K562 (cell line): Measurements from ENCODE around the gene DARS2. TPM values are rescaled to one million over a fixed set of nuclear protein-coding genes. Genes with fewer than 3 reads are reported as not detected.

Experiments used
- CREB3 ChIP-seq: fragments of 450-650 bp; conservative IDR thresholded peaks from 2 replicates; pipeline ENCODE4 v1.6.1; 2016; ENCODE audit warnings: missing genetic modification characterization, low read depth, mild to moderate bottlenecking, missing compliant biosample characterization, moderate library complexity
- DEAF1 ChIP-seq: fragments of 450-650 bp; formaldehyde crosslinking; IDR thresholded peaks from 2 replicates; pipeline ENCODE4 v1.4.0; 2020; ENCODE audit warnings: mild to moderate bottlenecking, moderate library complexity
- ELF4 ChIP-seq: fragments of 450-650 bp; formaldehyde crosslinking; IDR thresholded peaks from 2 replicates; pipeline ENCODE4 v1.4.0; 2022; ENCODE audit warnings: missing genetic modification characterization
- HNRNPH1 ChIP-seq: fragments of 200-400 bp; formaldehyde crosslinking; optimal IDR thresholded peaks from 2 replicates; pipeline ENCODE3; 2017; ENCODE audit warnings: low read depth, mild to moderate bottlenecking, low read length, moderate library complexity
- POLR2AphosphoS2 ChIP-seq: IDR thresholded peaks from 2 replicates; pipeline ENCODE4 v1.6.1; 2012; ENCODE audit warnings: low read length, improper control_type of control experiment
- RBM17 ChIP-seq: fragments of 200-400 bp; formaldehyde crosslinking; IDR thresholded peaks from 2 replicates; pipeline ENCODE4 v1.6.1; 2017; ENCODE audit warnings: low read depth, mild to moderate bottlenecking, low read length, borderline replicate concordance
- SMARCE1 ChIP-seq: fragments of 450-650 bp; IDR thresholded peaks from 2 replicates; pipeline ENCODE4 v1.7.1; 2016; ENCODE audit warnings: mild to moderate bottlenecking
- SOX6 ChIP-seq: fragments of 450-650 bp; IDR thresholded peaks from 2 replicates; pipeline ENCODE4 v1.6.1; 2014; ENCODE audit warnings: mild to moderate bottlenecking
- UBTF ChIP-seq, 2 experiments: IDR thresholded peaks; 2 replicates each; pipeline ENCODE4 v1.6.1; 2012; ENCODE audit warnings: improper control_type of control experiment in 2 of 2, low read depth in 2 of 2, low read length in 2 of 2, borderline replicate concordance in 1 of 2
- XRCC3 ChIP-seq: fragments of 450-650 bp; IDR thresholded peaks from 2 replicates; pipeline ENCODE4 v1.6.1; 2017; ENCODE audit warnings: mild to moderate bottlenecking, moderate library complexity
- ZBTB2 ChIP-seq: fragments of 450-650 bp; IDR thresholded peaks from 2 replicates; pipeline ENCODE4 v1.6.1; 2016; ENCODE audit warnings: antibody characterized with exemption
- ZBTB9 ChIP-seq: fragments of 450-650 bp; formaldehyde crosslinking; IDR thresholded peaks from 2 replicates; pipeline ENCODE4 v1.4.0; 2020; ENCODE audit warnings: mild to moderate bottlenecking, moderate library complexity
- ZNF224 ChIP-seq: sonication (generic); formaldehyde crosslinking; IDR thresholded peaks from 2 replicates; pipeline ENCODE4 v1.8.0; 2022; ENCODE audit warnings: mild to moderate bottlenecking, missing genetic modification reagents
- ZNF280A ChIP-seq: fragments of 450-650 bp; IDR thresholded peaks from 2 replicates; pipeline ENCODE4 v1.6.1; 2018; ENCODE audit warnings: mild to moderate bottlenecking, low read depth; ENCODE audit not compliant: partially characterized antibody
- ZNF551 ChIP-seq: fragments of 250-450 bp; sonication (Bioruptor Pico); IDR thresholded peaks from 2 replicates; pipeline ENCODE4 v1.5.0; 2021; ENCODE audit warnings: mild to moderate bottlenecking, moderate library complexity
- ZNF644 ChIP-seq: fragments of 200-800 bp; sonication (Bioruptor generic); IDR thresholded peaks from 2 replicates; pipeline ENCODE4 v1.6.1; 2016; ENCODE audit warnings: low read depth, missing genetic modification characterization, missing compliant biosample characterization
- ZNF668 ChIP-seq: fragments of 250-450 bp; sonication (Bioruptor Pico); IDR thresholded peaks from 2 replicates; pipeline ENCODE4 v1.8.0; 2022; ENCODE audit warnings: mild to moderate bottlenecking, inconsistent platforms
- ZNF707 ChIP-seq: fragments of 250-450 bp; sonication (Bioruptor Pico); conservative IDR thresholded peaks from 2 replicates; pipeline ENCODE4 v1.8.0; 2022; ENCODE audit warnings: inconsistent platforms, mild to moderate bottlenecking, moderate library complexity
- ZNF717 ChIP-seq: fragments of 250-450 bp; sonication (Bioruptor Pico); IDR thresholded peaks from 2 replicates; pipeline ENCODE4 v1.5.0; 2021
- polyA plus RNA-seq, 8 experiments: library from polyadenylated mRNA; depleted of rRNA in 4 of 8; stranded (reverse) in 5 of 8; unstranded in 3 of 8; fragments of >200 nt; fragmentation: Nextera tagmentation in 2 of 8; fragmentation: Illumina TruSeq in 1 of 8; extraction: Ambion mirVana in 2 of 8; extraction: Trizol in 1 of 8; gene quantifications; 2 replicates each; pipeline versions ENCODE4 v1.2.1 to v1.2.3, GENCODE V29; 2011 to 2014; ENCODE audit warnings: inconsistent platforms in 1 of 8, missing spikeins in 1 of 8
- total RNA-seq, 7 experiments: library from RNA; depleted of rRNA in 6 of 7; stranded (reverse); fragments of >200 nt in 6 of 7; fragmentation: Illumina TruSeq in 2 of 7; extraction: Trizol in 2 of 7; gene quantifications; 2 replicates each; pipeline versions ENCODE4 v1.2.1 to v1.2.3, GENCODE V29; 2011 to 2021; ENCODE audit warnings: low replicate concordance in 1 of 7

The DARS2 gene
- total and polyA plus RNA-seq, 9 of the 15 experiments (the other 6 are each of a cell fraction or from before 2014, with no cell fraction given), result 36.4 to 96.7 (median 68.6) TPM

- TF ChIP-seq ZNF668 (CRISPR knock-in tag) (no peak), CREB3 (tag) (no peak), ZNF717 (CRISPR knock-in tag) (no peak), ZNF644 (tag) (peak; percentile 53; the same call in 1 of the 2 replicates), ELF4 (CRISPR knock-in tag) (no peak), HNRNPH1 (no peak), ZBTB9 (CRISPR knock-in tag) (no peak), ZNF280A (no peak), ZBTB2 (no peak), RBM17 (no peak), DEAF1 (CRISPR knock-in tag) (0 out of 2 replicates have a peak, but pooled peaks have one; percentile 19), SOX6 (no peak), UBTF (IDR thresholded peaks at IDR 0.05; ENCODE audit: borderline replicate concordance in 1 of 2, low read depth in 2 of 2, low read length in 2 of 2) (no peak), ZNF707 (CRISPR knock-in tag) (no peak), ZNF551 (CRISPR knock-in tag) (0 out of 2 replicates have a peak, but pooled peaks have one; percentile 0), XRCC3 (no peak), ZNF224 (CRISPR knock-in tag) (no peak), SMARCE1 (no peak), POLR2AphosphoS2 (peak; percentile 21; the same call in 1 of the 2 replicates)
Observed at GRCh38 chr1:173867141-173867752, 42.8 kb downstream of the DARS2 start (continued).
